Measurements from ENCODE around the gene MARCKS. TPM values are rescaled to one million over a fixed set of nuclear protein-coding genes. Genes with fewer than 3 reads are reported as not detected.

The MARCKS gene
- polyA plus RNA-seq, 1 of the 3 experiments (the other 2 are of a cell fraction): 61.4 TPM

- TF ChIP-seq SMC3 (IDR thresholded peaks at IDR 0.05; ENCODE audit: low read depth, low read length) (peak; percentile 11; the same call in 1 of the 2 replicates), GATA2 (CRISPR knock-in tag; IDR thresholded peaks at IDR 0.05) (peak; percentile 12; the same call in 1 of the 2 replicates), NRF1 (IDR thresholded peaks at IDR 0.05; ENCODE audit: low read depth, low read length) (peak; percentile 49; the same call in 1 of the 2 replicates), GABPA (IDR thresholded peaks at IDR 0.05; ENCODE audit: low read depth) (no peak), ELF1 (IDR thresholded peaks at IDR 0.05) (no peak), FOXM1 (IDR thresholded peaks at IDR 0.05; ENCODE audit: low read depth) (no peak), RFX5 (IDR thresholded peaks at IDR 0.05; ENCODE audit: low read length) (peak; percentile 59), EZH2phosphoT487 (IDR thresholded peaks at IDR 0.05; ENCODE audit: borderline replicate concordance, low read depth) (no peak), USF1 (IDR thresholded peaks at IDR 0.05; ENCODE audit: borderline replicate concordance, low read depth) (no peak), EP300 (IDR thresholded peaks at IDR 0.05; ENCODE audit: borderline replicate concordance in 1 of 2, low read depth in 1 of 2, low read length in 1 of 2) (peak; percentile 6 to 7; a peak in 1 of 4 replicates), RCOR1 (IDR thresholded peaks at IDR 0.05; ENCODE audit: low read length) (no peak), FOXJ3 (CRISPR knock-in tag; IDR thresholded peaks at IDR 0.05) (no peak), MAX (IDR thresholded peaks at IDR 0.05; ENCODE audit: low read depth) (peak; percentile 52; the same call in 1 of the 2 replicates)
Observed at GRCh38 chr6:113856625-113857555, at the start of gene MARCKS (continued).

DNA sequence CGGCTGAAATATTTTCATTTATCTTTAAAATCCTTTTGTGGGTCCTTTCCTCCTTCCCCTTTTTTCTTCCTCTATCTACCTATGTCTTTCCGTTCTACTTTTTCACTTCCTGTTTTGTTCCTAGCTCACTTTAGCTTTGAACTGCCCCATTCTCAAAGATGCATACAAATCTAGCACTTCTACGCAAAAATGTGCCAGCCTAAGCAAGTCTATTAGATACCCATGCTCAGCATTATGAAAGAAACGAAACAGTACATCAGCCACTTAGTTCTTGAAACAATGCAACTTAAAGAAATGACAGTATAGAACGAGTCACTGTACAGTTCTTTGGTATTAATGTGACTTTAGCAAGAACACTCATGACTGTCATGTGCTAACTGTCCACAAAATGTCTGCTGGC is 47.3 kb upstream of the MARCKS start:
- Histone ChIP-seq H3K4me3 (ENCODE audit: low read depth in 2 of 2, low read length in 1 of 2) (no peak overlapping the region), H3K4me1 (ENCODE audit: control insufficient read depth in 1 of 2, insufficient read depth in 2 of 2, low read depth in 1 of 2, low read length in 1 of 2) (no peaks in the 10 kb centered on the region)
- no peak for DNase-seq

More for the DNA sequence above, 47.3 kb upstream of the MARCKS start:
- Histone ChIP-seq H3K79me2 (ENCODE audit: insufficient read depth) (no peaks in the 10 kb centered on the region), H4K20me1 (ENCODE audit: insufficient read depth) (no peaks in the 10 kb centered on the region), H3K9me2 (no peaks in the 10 kb centered on the region), H3K27me3 (ENCODE audit: insufficient read depth) (no peaks in the 10 kb centered on the region), H3K4me2 (no peak overlapping the region), H3K36me3 (replicated peaks in 1 of 2; ENCODE audit: control insufficient read depth in 1 of 2, insufficient read depth in 2 of 2, low read length in 1 of 2) (no peaks in the 10 kb centered on the region), H2AFZ (ENCODE audit: low read depth) (no peak overlapping the region), H3K9ac (no peak overlapping the region), H3K27ac (ENCODE audit: low read depth in 2 of 2, low read length in 1 of 2) (no peak overlapping the region), H3K9me3 (no peaks in the 10 kb centered on the region), H3F3A (replicated peaks; ENCODE audit: insufficient read depth) (peaks cover 4% of the 10 kb centered on the region)
- TF ChIP-seq SIN3A (IDR thresholded peaks at IDR 0.05; ENCODE audit: borderline replicate concordance, low read depth, low read length): no peak
- TF ChIP-seq GABPA (IDR thresholded peaks at IDR 0.05; ENCODE audit: low read depth): no peak
- TF ChIP-seq USF1 (IDR thresholded peaks at IDR 0.05; ENCODE audit: borderline replicate concordance, low read depth): no peak
- no peak for TF ChIP-seq REST (IDR thresholded peaks at IDR 0.05; ENCODE audit: low read depth, low read length)
- no peak for TF ChIP-seq NRF1 (IDR thresholded peaks at IDR 0.05; ENCODE audit: low read depth, low read length)
- TF ChIP-seq, protein P1, sequence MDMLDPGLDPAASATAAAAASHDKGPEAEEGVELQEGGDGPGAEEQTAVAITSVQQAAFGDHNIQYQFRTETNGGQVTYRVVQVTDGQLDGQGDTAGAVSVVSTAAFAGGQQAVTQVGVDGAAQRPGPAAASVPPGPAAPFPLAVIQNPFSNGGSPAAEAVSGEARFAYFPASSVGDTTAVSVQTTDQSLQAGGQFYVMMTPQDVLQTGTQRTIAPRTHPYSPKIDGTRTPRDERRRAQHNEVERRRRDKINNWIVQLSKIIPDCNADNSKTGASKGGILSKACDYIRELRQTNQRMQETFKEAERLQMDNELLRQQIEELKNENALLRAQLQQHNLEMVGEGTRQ (IDR thresholded peaks at IDR 0.05; ENCODE audit: borderline replicate concordance, low read depth, low read length): no peak
- 83% methylated on average over 5 of the region's 5 CpGs for WGBS (ENCODE audit: low lambda C conversion rate)
- ChIA-PET POLR2A (no interaction called here), CTCF (no interaction called here)

All from SK-N-SH (cell line).